GM12865 (cell line): Measurements from ENCODE around the gene MRGPRX3.

Experiments used
- DNase-seq: peaks from one replicate; pipeline ENCODE4 v3.0.0; 2010; ENCODE audit warnings: low read depth
- H3K4me3 ChIP-seq: 2 replicates; pipeline ENCODE4 v1.5.1; 2011; ENCODE audit warnings: mild to moderate bottlenecking, low read depth, low read length, control low read depth
- CTCF ChIP-seq: IDR thresholded peaks from 2 replicates; pipeline ENCODE4 v1.5.1; 2011; ENCODE audit warnings: low read length, control low read depth, low read depth, inconsistent platforms; ENCODE audit not compliant: insufficient read depth; ENCODE audit errors: missing control alignments

MRGPRX3 gene

GRCh38 chr11:18132341-18132740 lies at the start of gene MRGPRX3:
TSS of gene MRGPRX3 (plus strand) at chr11:18132571. CDS start at chr11:18137203, 4,632 bp downstream.
- no peak within 1 kb of the TSS for H3K4me3 ChIP-seq
- DNase-seq = no peak
- no peak for TF ChIP-seq CTCF

- no peak for TF ChIP-seq CTCF
- H3K4me3 ChIP-seq = no peak overlapping the region
- DNase-seq = no peak
These were observed 44.0 kb upstream of the MRGPRX3 start for GRCh38 chr11:18088366-18088765.

GRCh38 chr11:18088966-18089365 lies 43.4 kb upstream of the MRGPRX3 start:
- H3K4me3 ChIP-seq = no peak overlapping the region
- no peak for TF ChIP-seq CTCF
- DNase-seq = no peak

- no peak for DNase-seq
- no peak overlapping the region for H3K4me3 ChIP-seq
- no peak for TF ChIP-seq CTCF
These were observed 40.6 kb upstream of the MRGPRX3 start for GRCh38 chr11:18091731-18092130.

GRCh38 chr11:18093959-18094358 lies 38.4 kb upstream of the MRGPRX3 start:
- no peak for DNase-seq
- no peak for TF ChIP-seq CTCF
- no peak overlapping the region for H3K4me3 ChIP-seq

GRCh38 chr11:18100926-18101656 lies 31.3 kb upstream of the MRGPRX3 start:
- peak; percentile 16 for DNase-seq
- H3K4me3 ChIP-seq = no peak overlapping the region
- no peak for TF ChIP-seq CTCF
